GM18505 (cell line): ENCODE measurements around the gene CNTNAP5.

Experiments used
- ATAC-seq: cut with Tn5 transposase; IDR thresholded peaks from one replicate; pipeline ENCODE4 v1.9.1; 2021; ENCODE audit not compliant: unreplicated experiment
- POLR2A ChIP-seq: IDR thresholded peaks from 4 replicates; pipeline ENCODE4 v1.6.1; 2011; ENCODE audit warnings: borderline replicate concordance; ENCODE audit not compliant: insufficient read depth, insufficient read length; ENCODE audit errors: extremely low read depth

Gene CNTNAP5

GRCh38 chr2:124585277-124585676 lies 560.2 kb downstream of the CNTNAP5 start:
- TF ChIP-seq POLR2A, result no peak
- no peak for ATAC-seq

GRCh38 chr2:124586210-124586609 lies 561.1 kb downstream of the CNTNAP5 start:
- no peak for TF ChIP-seq POLR2A
- ATAC-seq, result no peak

- TF ChIP-seq POLR2A, result no peak
Observed at GRCh38 chr2:124586835-124587234, 561.7 kb downstream of the CNTNAP5 start.

GRCh38 chr2:124589971-124590370 lies 564.9 kb downstream of the CNTNAP5 start:
- no peak for ATAC-seq
- TF ChIP-seq POLR2A, result no peak

More at GRCh38 chr2:124586835-124587234, 561.7 kb downstream of the CNTNAP5 start:
- ATAC-seq, result no peak

- TF ChIP-seq POLR2A, result no peak
- ATAC-seq, result no peak
Observed at GRCh38 chr2:124602759-124603158, 577.7 kb downstream of the CNTNAP5 start.

GRCh38 chr2:124604940-124605339 lies 579.9 kb downstream of the CNTNAP5 start:
- no peak for ATAC-seq
- TF ChIP-seq POLR2A, result no peak

GRCh38 chr2:124607679-124608078 lies 582.6 kb downstream of the CNTNAP5 start:
- no peak for TF ChIP-seq POLR2A
- no peak for ATAC-seq

- TF ChIP-seq POLR2A, result no peak
- no peak for ATAC-seq
Observed at GRCh38 chr2:124609667-124610066, 584.6 kb downstream of the CNTNAP5 start.

- ATAC-seq, result no peak
- TF ChIP-seq POLR2A, result no peak
Observed at GRCh38 chr2:124610141-124610540, 585.1 kb downstream of the CNTNAP5 start.

GRCh38 chr2:124610866-124611265 lies 585.8 kb downstream of the CNTNAP5 start:
- ATAC-seq, result no peak
- TF ChIP-seq POLR2A, result no peak

- TF ChIP-seq POLR2A, result no peak
- no peak for ATAC-seq
Observed at GRCh38 chr2:124623560-124623959, 598.5 kb downstream of the CNTNAP5 start.

- TF ChIP-seq POLR2A, result no peak
- no peak for ATAC-seq
Observed at GRCh38 chr2:124625561-124625960, 600.5 kb downstream of the CNTNAP5 start.

GRCh38 chr2:124626993-124627392 lies 601.9 kb downstream of the CNTNAP5 start:
- no peak for ATAC-seq
- TF ChIP-seq POLR2A, result no peak

- ATAC-seq, result no peak
- no peak for TF ChIP-seq POLR2A
Observed at GRCh38 chr2:124633812-124634211, 608.7 kb downstream of the CNTNAP5 start.

- no peak for ATAC-seq
- no peak for TF ChIP-seq POLR2A
Observed at GRCh38 chr2:124639524-124639923, 614.4 kb downstream of the CNTNAP5 start.
